Gastrocnemius medialis (tissue), 4 donors: ENCODE data around the gene ZNF563.

Experiments
- POLR2A ChIP-seq, 2 donors: fragments of 450-650 bp; IDR thresholded peaks; one replicate each; pipeline ENCODE4 v1.6.1; 2017; ENCODE audit warnings: antibody characterized with exemption in 2 of 2, mild to moderate bottlenecking in 2 of 2, moderate library complexity in 2 of 2
- TF ChIP-seq, protein P1 (sequence below), 5 experiments: fragments of 450-650 bp in 3 of 5; fragments of 200-600 bp in 2 of 5; sonication (generic) in 2 of 5; IDR thresholded peaks in 4 of 5; conservative IDR thresholded peaks in 1 of 5; 1 replicate in 4 of 5; 2 replicates in 1 of 5; pipeline ENCODE4 v1.5.1; 2016 to 2019; ENCODE audit warnings: antibody characterized with exemption in 5 of 5, mild to moderate bottlenecking in 3 of 5, moderate library complexity in 3 of 5

- no peak for TF ChIP-seq POLR2A (IDR thresholded peaks at IDR 0.05)
- TF ChIP-seq, protein P1, sequence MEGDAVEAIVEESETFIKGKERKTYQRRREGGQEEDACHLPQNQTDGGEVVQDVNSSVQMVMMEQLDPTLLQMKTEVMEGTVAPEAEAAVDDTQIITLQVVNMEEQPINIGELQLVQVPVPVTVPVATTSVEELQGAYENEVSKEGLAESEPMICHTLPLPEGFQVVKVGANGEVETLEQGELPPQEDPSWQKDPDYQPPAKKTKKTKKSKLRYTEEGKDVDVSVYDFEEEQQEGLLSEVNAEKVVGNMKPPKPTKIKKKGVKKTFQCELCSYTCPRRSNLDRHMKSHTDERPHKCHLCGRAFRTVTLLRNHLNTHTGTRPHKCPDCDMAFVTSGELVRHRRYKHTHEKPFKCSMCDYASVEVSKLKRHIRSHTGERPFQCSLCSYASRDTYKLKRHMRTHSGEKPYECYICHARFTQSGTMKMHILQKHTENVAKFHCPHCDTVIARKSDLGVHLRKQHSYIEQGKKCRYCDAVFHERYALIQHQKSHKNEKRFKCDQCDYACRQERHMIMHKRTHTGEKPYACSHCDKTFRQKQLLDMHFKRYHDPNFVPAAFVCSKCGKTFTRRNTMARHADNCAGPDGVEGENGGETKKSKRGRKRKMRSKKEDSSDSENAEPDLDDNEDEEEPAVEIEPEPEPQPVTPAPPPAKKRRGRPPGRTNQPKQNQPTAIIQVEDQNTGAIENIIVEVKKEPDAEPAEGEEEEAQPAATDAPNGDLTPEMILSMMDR (IDR thresholded peaks at IDR 0.05 in 4 of 5, conservative IDR thresholded peaks at IDR 0.05 in 1 of 5): no peak
Measured at GRCh38 chr19:12287958-12288500, 45.4 kb downstream of the ZNF563 start.
